Stomach smooth muscle (tissue), 2 donors: ENCODE results near the gene PRKAG3.
A peak's percentile ranks its signal among the peaks of the same experiment; 100 is the strongest.

Experiments used
- H3K27ac ChIP-seq: one replicate; pipeline ENCODE4 v1.7.0; 2013; ENCODE audit warnings: mild to moderate bottlenecking, low read length, inconsistent platforms
- H3K27me3 ChIP-seq, 2 donors: one replicate each; pipeline ENCODE4 v1.7.0; 2013; ENCODE audit warnings: low read length in 2 of 2; ENCODE audit not compliant: insufficient read depth in 2 of 2, control insufficient read depth in 1 of 2
- H3K36me3 ChIP-seq, 2 donors: one replicate each; pipeline ENCODE4 v1.7.0; 2013; ENCODE audit warnings: low read length in 2 of 2; ENCODE audit not compliant: control insufficient read depth in 2 of 2, insufficient read depth in 2 of 2
- H3K4me1 ChIP-seq: one replicate; pipeline ENCODE4 v1.7.0; 2013; ENCODE audit warnings: low read length; ENCODE audit not compliant: control insufficient read depth, insufficient read depth
- H3K4me3 ChIP-seq, 2 donors: one replicate each; pipeline ENCODE4 v1.7.0; 2013; ENCODE audit warnings: low read length in 2 of 2
- H3K9ac ChIP-seq, 2 donors: one replicate each; pipeline ENCODE4 v1.7.0; 2013; ENCODE audit warnings: low read length in 2 of 2, mild to moderate bottlenecking in 1 of 2
- H3K9me3 ChIP-seq, 2 donors: one replicate each; pipeline ENCODE4 v1.7.0; 2013; ENCODE audit warnings: low read length in 2 of 2; ENCODE audit not compliant: control insufficient read depth in 2 of 2
- donor health status: healthy.
- donor health status: Pancreatic carcinoma.

Gene PRKAG3

DNA sequence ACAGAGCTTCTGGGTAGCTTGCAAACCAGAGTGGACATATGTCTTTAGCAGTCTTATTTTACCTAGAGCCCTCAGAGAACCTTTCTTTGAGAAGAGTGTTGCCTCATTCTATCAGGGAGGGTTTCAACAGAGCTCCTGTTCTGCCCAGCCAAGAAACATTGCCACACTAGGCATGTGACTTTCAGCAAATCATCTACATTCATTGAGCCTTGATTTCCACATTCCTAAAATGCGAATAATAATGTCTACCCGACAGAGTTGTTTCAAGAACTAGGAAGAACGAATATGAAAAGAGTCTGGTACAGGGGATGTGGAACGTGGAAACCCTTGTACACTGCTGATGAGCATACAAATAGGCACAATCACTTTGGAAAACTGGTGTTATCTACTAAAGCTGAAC is 7.8 kb upstream of the PRKAG3 start:
- no peaks in the 10 kb centered on the region for H3K36me3 ChIP-seq
- H3K9me3 ChIP-seq: peaks cover 2 to 3% of the 10 kb centered on the region in 2 donors
- H3K9ac ChIP-seq: no peak overlapping the region
- no peak overlapping the region for H3K4me3 ChIP-seq
- H3K4me1 ChIP-seq: no peaks in the 10 kb centered on the region
- peaks cover 0 to 10% of the 10 kb centered on the region in 2 donors for H3K27me3 ChIP-seq
- no peak overlapping the region for H3K27ac ChIP-seq

DNA sequence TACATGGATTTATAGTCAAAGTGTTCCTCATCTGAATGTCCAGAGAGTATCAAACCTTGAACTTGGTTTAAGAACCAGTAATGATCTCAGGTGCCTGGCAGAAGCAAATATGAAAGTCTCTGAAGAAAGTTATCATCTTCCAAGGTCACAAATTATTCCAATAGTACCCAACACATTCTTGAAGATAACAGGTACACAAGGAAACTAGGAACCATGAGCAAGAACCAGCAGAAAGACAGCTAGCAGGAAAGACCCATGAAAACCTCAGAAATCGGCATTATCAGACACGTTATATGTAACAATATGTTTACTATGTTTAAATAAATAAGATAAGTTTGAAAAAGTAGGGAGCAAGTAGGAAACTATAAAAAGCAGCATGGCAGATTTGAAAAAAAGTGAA is 5.9 kb upstream of the PRKAG3 start:
- no peak overlapping the region for H3K9ac ChIP-seq
- no peaks in the 10 kb centered on the region for H3K36me3 ChIP-seq
- peaks cover 0 to 20% of the 10 kb centered on the region in 2 donors for H3K27me3 ChIP-seq
- H3K9me3 ChIP-seq: peaks cover 2 to 3% of the 10 kb centered on the region in 2 donors
- no peak overlapping the region for H3K27ac ChIP-seq
- no peak overlapping the region for H3K4me3 ChIP-seq
- peaks cover 7% of the 10 kb centered on the region for H3K4me1 ChIP-seq

DNA sequence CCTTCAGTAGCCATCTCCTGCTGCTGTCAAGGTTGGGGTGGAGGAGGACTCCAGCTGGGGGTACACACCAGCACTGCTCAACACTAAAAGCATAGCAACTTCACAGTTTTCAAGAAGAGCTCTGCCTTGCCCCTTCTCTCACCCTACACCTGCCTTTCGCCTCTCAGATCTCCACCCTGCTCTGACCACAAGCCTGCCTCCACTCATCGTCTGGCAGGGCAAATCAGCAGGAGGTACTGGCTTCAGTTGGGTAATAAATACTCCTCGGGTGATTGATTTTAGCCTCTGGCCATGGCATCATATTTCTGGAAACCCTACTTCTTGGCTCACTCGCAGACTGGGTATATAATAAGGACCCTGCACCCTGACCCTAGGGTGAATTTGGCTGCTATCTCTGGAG is 3.1 kb upstream of the PRKAG3 start:
- no peaks in the 10 kb centered on the region for H3K9me3 ChIP-seq
- H3K4me3 ChIP-seq: no peak overlapping the region
- H3K4me1 ChIP-seq: peaks cover 25% of the 10 kb centered on the region
- H3K9ac ChIP-seq: no peak overlapping the region
- no peaks in the 10 kb centered on the region for H3K36me3 ChIP-seq
- H3K27me3 ChIP-seq: peaks cover 0 to 31% of the 10 kb centered on the region in 2 donors
- H3K27ac ChIP-seq: no peak overlapping the region

- Histone ChIP-seq H3K9ac (no peak overlapping the region), H3K4me3 (no peak overlapping the region), H3K27ac (peak overlapping the region; percentile 46), H3K4me1 (peaks cover 26% of the 10 kb centered on the region), H3K27me3 (peaks cover 0 to 37% of the 10 kb centered on the region in 2 donors), H3K9me3 (no peaks in the 10 kb centered on the region), H3K36me3 (no peaks in the 10 kb centered on the region)
Measured at GRCh38 chr2:218833023-218833609, 1.5 kb upstream of the PRKAG3 start.

- Histone ChIP-seq H3K9me3 (no peaks in the 10 kb centered on the region), H3K27me3 (peaks cover 0 to 37% of the 10 kb centered on the region in 2 donors), H3K4me1 (peaks cover 26% of the 10 kb centered on the region), H3K4me3 (no peak overlapping the region), H3K27ac (peak overlapping the region; percentile 46), H3K9ac (no peak overlapping the region), H3K36me3 (no peaks in the 10 kb centered on the region)
Measured at GRCh38 chr2:218832520-218832919, 917 bp upstream of the PRKAG3 start.

DNA sequence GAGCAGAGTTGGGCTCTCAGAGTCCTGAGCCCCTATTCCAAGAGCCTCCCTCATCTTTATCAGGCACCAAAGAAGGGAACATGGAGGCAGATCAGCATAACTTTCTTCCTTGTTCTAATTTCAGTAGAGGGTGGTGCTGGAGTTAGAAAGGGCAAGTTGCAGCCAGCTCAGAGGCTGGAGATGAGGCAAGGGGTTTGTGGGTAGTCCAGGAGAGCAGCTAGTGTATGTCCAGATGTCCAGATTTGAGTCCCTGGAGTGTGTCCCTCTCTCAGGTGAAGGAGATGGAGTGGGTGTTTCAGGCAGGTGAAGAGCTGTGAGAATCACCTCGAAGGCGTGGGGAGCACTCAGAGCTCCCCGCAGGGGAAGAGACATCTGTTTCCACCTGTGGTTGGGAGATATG is 478 bp upstream of the PRKAG3 start:
- no peaks in the 10 kb centered on the region for H3K36me3 ChIP-seq
- no peak overlapping the region for H3K9ac ChIP-seq
- no peak overlapping the region for H3K4me3 ChIP-seq
- H3K27ac ChIP-seq: no peak overlapping the region
- no peaks in the 10 kb centered on the region for H3K9me3 ChIP-seq
- peaks cover 26% of the 10 kb centered on the region for H3K4me1 ChIP-seq
- H3K27me3 ChIP-seq: peaks cover 0 to 37% of the 10 kb centered on the region in 2 donors

GRCh38 chr2:218830526-218831306 is 887 bp downstream of the PRKAG3 start:
- no peak overlapping the region for H3K9ac ChIP-seq
- H3K9me3 ChIP-seq: no peaks in the 10 kb centered on the region
- H3K27me3 ChIP-seq: peaks cover 0 to 36% of the 10 kb centered on the region in 2 donors
- H3K27ac ChIP-seq: no peak overlapping the region
- peaks cover 26% of the 10 kb centered on the region for H3K4me1 ChIP-seq
- H3K4me3 ChIP-seq: no peak overlapping the region
- H3K36me3 ChIP-seq: no peaks in the 10 kb centered on the region

GRCh38 chr2:218829868-218830451 is 1.6 kb downstream of the PRKAG3 start:
- no peaks in the 10 kb centered on the region for H3K36me3 ChIP-seq
- no peak overlapping the region for H3K4me3 ChIP-seq
- no peak overlapping the region for H3K9ac ChIP-seq
- peaks cover 0 to 32% of the 10 kb centered on the region in 2 donors for H3K27me3 ChIP-seq
- H3K9me3 ChIP-seq: no peaks in the 10 kb centered on the region
- H3K27ac ChIP-seq: no peak overlapping the region
- peaks cover 26% of the 10 kb centered on the region for H3K4me1 ChIP-seq

GRCh38 chr2:218828477-218828778 is 3.2 kb downstream of the PRKAG3 start:
- H3K4me1 ChIP-seq: peaks cover 22% of the 10 kb centered on the region
- H3K9me3 ChIP-seq: no peaks in the 10 kb centered on the region
- no peaks in the 10 kb centered on the region for H3K36me3 ChIP-seq
- no peak overlapping the region for H3K4me3 ChIP-seq
- H3K27me3 ChIP-seq: peaks cover 0 to 24% of the 10 kb centered on the region in 2 donors
- H3K27ac ChIP-seq: no peak overlapping the region
- H3K9ac ChIP-seq: no peak overlapping the region

- H3K9me3 ChIP-seq: no peaks in the 10 kb centered on the region
- H3K27me3 ChIP-seq: peaks cover 0 to 21% of the 10 kb centered on the region in 2 donors
- no peak overlapping the region for H3K4me3 ChIP-seq
- H3K4me1 ChIP-seq: peaks cover 20% of the 10 kb centered on the region
- H3K27ac ChIP-seq: no peak overlapping the region
- H3K36me3 ChIP-seq: no peaks in the 10 kb centered on the region
- no peak overlapping the region for H3K9ac ChIP-seq
Measured at GRCh38 chr2:218827701-218828476, 3.7 kb downstream of the PRKAG3 start.
